SJSA1 (cell line): ENCODE measurements around the gene GALNT7. TPM values are rescaled to one million over a fixed set of nuclear protein-coding genes. Genes with fewer than 3 reads are reported as not detected.
A peak's percentile ranks its signal among the peaks of the same experiment; 100 is the strongest.

Experiments used
- DNase-seq, 2 experiments: peaks; one replicate each; pipeline ENCODE4 v3.0.0-alpha.2; 2015 to 2020; ENCODE audit warnings: low spot score in 2 of 2, low read depth in 1 of 2
- H3K27ac ChIP-seq: fragments of 250-450 bp; sonication (Bioruptor Pico); 2 replicates; pipeline ENCODE4 v1.5.1; 2020; ENCODE audit warnings: mild to moderate bottlenecking, moderate library complexity
- H3K27me3 ChIP-seq: fragments of 250-450 bp; sonication (Bioruptor Pico); replicated peaks from 2 replicates; pipeline ENCODE4 v1.5.1; 2020; ENCODE audit warnings: mild to moderate bottlenecking, moderate library complexity
- H3K36me3 ChIP-seq: fragments of 250-450 bp; sonication (Bioruptor Pico); 2 replicates; pipeline ENCODE4 v1.5.1; 2020; ENCODE audit warnings: mild to moderate bottlenecking
- H3K4me1 ChIP-seq: fragments of 250-450 bp; sonication (Bioruptor Pico); replicated peaks from 2 replicates; pipeline ENCODE4 v1.6.1; 2021; ENCODE audit warnings: mild to moderate bottlenecking
- H3K4me3 ChIP-seq: fragments of 250-450 bp; sonication (Bioruptor Pico); 2 replicates; pipeline ENCODE4 v1.5.1; 2020; ENCODE audit warnings: mild to moderate bottlenecking
- H3K9me3 ChIP-seq: fragments of 250-450 bp; sonication (Bioruptor Pico); replicated peaks from 2 replicates; pipeline ENCODE4 v1.5.1; 2020; ENCODE audit warnings: mild to moderate bottlenecking
- total RNA-seq: library from RNA; depleted of rRNA; stranded (reverse); fragments of >200 nt; shearing (Covaris generic); gene quantifications from 2 replicates; pipeline ENCODE4 v1.2.3, GENCODE V29; 2014

GALNT7 gene
- total RNA-seq, 1 experiment from 2014 or later: 24.7 TPM

DNA sequence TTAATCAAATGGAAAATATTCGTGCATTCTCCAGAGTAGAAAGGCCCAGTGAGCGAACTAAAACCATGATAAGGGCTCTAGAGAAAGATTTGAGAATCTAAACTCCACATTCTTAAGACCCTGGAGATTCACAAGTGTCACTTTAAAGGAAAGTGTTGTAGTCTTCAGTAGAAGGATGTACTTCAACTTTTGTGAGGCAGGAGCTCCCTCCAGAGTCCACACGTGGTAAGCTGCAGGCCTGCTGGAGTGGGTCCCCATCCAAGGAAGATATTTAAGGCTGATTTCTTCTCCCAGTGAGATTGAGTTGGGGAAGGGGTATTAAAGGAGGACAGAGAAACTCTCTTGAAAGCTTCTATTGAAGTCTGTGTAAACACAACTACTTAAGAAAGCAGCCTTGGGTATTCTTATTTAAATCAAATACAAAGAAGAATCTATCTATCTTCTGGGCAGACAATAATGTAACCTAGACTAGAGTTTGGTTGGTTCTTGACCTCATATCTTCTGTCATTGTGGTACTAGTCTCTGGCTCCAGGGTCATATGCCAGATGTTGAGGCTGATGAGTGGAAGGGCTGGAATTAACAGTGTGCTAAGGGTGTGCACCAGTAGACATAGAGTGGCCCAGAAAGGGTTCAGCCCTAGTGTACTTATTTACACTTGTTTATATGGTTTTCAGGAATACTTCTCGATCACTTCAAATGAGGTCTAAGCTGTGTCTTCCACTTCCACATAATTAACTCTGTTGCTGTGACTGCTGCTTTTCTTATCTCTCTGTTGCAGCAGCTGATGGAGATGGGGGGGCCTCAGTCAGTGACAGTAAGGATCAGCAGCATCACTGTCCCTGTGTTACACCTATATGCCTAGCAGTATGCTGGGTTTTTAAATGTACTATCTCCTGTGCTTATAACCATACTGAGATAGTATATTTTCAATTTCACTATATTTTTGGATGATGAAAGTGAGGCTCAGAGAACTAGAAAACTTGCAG lies 89.4 kb downstream of the GALNT7 start:
- no peak overlapping the region for H3K4me3 ChIP-seq
- DNase-seq: peak; percentile 49 to 54
- no peak overlapping the region for H3K27ac ChIP-seq
- H3K4me1 ChIP-seq: no peaks in the 10 kb centered on the region
- H3K9me3 ChIP-seq: no peaks in the 10 kb centered on the region
- H3K27me3 ChIP-seq: no peaks in the 10 kb centered on the region
- H3K36me3 ChIP-seq: no peaks in the 10 kb centered on the region

DNA sequence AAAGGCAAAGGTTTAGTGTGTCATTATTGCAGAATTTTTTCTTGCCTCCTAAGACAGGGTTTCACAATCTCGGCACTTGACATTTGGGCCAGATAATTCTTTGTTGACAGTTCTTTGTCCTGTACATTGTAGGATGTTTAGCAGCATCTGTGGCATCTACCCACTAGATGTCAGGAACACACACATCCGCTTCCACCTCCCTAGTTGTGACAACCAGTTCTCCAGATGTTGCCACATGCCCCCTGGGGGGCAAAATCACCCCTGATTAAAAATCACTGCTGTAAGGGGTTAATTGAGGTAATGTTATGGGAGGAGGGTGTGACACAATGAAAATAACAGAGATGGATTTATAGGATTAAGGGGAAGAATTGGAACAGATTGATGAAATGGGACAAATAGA lies 90.3 kb downstream of the GALNT7 start:
- Histone ChIP-seq H3K4me3 (no peak overlapping the region), H3K4me1 (no peaks in the 10 kb centered on the region), H3K9me3 (no peaks in the 10 kb centered on the region), H3K36me3 (no peaks in the 10 kb centered on the region), H3K27me3 (no peaks in the 10 kb centered on the region), H3K27ac (no peak overlapping the region)
- no peak for DNase-seq

DNA sequence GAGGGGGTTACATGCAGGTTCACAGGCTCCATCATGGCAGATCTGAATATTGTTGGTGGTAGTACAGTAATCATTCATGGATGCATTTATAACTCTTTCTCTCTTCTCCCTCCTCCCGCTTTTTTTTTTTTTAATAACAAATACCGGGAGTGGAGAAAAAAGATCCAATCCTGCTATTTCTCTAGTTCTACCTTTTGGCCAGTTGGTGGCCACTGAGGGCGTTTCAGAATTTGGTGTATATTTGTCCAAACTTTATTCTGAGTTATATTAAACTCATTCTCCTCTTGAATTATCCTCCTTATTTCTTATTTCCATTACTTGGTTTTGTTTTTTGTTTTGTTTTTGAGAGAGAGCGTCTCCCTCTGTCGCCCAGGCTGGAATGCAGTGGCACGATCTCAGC lies 90.7 kb downstream of the GALNT7 start:
- Histone ChIP-seq H3K27me3 (no peaks in the 10 kb centered on the region), H3K27ac (no peak overlapping the region), H3K9me3 (no peaks in the 10 kb centered on the region), H3K4me1 (no peaks in the 10 kb centered on the region), H3K36me3 (no peaks in the 10 kb centered on the region), H3K4me3 (no peak overlapping the region)
- no peak for DNase-seq

DNA sequence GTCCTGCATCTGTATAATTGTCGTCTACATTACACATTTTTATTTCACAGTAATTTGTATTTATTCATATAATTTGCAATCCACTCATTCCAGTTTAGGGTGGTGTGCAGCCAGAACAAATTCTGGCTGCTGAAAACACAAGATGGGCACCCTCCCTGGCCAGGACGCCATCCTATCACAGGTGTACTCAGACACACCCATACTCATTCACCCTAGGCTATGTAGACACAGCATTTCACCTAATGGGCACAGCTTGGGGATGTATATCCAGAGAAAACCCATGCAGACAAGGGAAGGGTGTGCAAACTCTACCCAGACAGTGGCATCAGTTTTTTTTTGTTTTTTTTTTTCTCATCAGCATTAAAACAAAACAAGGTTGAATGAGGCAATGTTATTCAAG lies 92.4 kb downstream of the GALNT7 start:
- no peaks in the 10 kb centered on the region for H3K9me3 ChIP-seq
- no peaks in the 10 kb centered on the region for H3K4me1 ChIP-seq
- H3K27ac ChIP-seq: no peak overlapping the region
- no peaks in the 10 kb centered on the region for H3K27me3 ChIP-seq
- no peak overlapping the region for H3K4me3 ChIP-seq
- no peak for DNase-seq
- no peaks in the 10 kb centered on the region for H3K36me3 ChIP-seq

DNA sequence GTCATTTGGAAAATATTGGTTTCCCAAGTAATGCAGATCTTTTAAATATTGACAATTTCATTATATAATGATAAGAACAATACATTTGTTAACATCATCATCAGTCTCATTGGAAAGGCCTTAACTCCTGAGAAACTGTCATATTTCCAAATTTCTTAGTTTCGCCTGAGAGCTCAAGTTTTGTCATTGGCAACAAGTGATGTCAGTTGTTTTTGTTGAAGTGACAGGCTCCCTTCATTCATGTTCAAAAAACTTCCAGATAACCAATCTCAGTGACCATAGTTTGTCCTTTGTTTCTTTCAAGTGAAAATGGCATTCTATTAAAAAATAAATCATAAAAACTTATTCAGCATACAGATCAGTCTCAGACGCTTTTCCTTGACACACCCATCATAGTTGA lies 93.8 kb downstream of the GALNT7 start:
- Histone ChIP-seq H3K4me1 (no peaks in the 10 kb centered on the region), H3K27me3 (no peaks in the 10 kb centered on the region), H3K27ac (no peak overlapping the region), H3K36me3 (no peaks in the 10 kb centered on the region), H3K9me3 (no peaks in the 10 kb centered on the region), H3K4me3 (no peak overlapping the region)
- DNase-seq: no peak

DNA sequence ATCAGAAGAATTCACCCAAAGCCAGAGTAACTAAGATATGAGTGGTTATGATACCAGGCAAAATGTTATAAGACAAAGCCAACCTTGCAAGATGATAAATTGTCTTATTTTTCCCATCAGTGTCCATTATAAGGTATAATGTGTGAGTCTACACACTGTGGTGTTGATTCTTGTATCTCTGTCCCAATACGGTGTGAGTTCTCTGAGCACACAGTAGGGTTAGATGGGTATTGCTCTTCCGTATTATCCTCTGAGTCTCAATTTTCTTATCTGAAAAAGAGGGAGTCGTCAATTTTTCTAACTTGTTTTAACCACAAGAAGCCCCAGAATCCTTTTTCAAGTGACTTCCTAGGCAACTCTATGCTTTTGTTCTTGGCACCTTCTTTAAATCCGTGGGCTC lies 95.6 kb downstream of the GALNT7 start:
- no peak for DNase-seq
- Histone ChIP-seq H3K27ac (no peak overlapping the region), H3K27me3 (no peaks in the 10 kb centered on the region), H3K9me3 (no peaks in the 10 kb centered on the region), H3K4me1 (no peaks in the 10 kb centered on the region), H3K4me3 (no peak overlapping the region), H3K36me3 (no peaks in the 10 kb centered on the region)

DNA sequence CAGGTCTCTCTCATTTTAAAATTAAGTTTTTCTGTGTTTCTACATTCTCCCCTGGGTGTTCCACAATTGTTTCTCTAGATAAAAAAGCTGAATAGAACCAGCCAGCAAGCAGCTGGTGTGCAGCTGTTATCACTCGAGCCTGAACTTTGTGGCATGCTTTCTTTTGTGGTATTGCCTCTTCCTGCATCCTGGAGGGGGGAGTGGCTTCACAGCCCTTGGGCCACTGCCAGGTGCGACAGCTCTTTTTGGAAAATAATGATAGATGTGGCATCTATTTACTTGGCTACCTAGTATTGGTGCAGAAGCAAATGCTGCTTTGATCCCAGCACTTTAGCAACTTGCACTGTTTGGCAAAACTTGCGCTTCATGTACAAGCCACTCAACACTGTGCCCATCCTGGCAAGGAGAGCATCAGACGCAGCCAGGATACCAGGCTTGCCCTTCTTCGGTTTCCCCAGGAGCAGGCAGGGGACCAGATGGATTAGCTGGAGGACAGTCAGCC lies 96.1 kb downstream of the GALNT7 start:
- H3K36me3 ChIP-seq: no peaks in the 10 kb centered on the region
- no peaks in the 10 kb centered on the region for H3K27me3 ChIP-seq
- DNase-seq: no peak
- no peak overlapping the region for H3K27ac ChIP-seq
- no peak overlapping the region for H3K4me3 ChIP-seq
- no peaks in the 10 kb centered on the region for H3K9me3 ChIP-seq
- H3K4me1 ChIP-seq: no peaks in the 10 kb centered on the region

DNA sequence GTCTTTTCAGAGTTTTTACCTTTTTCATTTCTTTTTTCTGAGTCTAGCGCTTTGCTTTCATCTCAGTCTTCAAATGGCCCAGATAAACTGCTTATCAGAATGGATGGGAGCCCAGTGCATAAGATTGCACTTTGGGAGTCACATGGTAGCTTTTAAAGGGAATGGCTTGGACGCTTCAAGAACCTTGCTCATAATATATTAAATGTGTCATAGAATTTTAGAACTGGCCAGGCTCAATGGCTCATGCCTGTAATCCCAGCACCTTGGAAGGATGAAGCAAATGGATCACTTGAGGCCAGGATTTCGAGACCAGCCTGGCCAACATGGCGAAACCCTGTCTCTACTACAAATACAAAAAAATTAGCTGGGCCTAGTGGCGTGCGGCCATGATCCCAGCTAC lies 97.1 kb downstream of the GALNT7 start:
- H3K9me3 ChIP-seq: no peaks in the 10 kb centered on the region
- no peaks in the 10 kb centered on the region for H3K4me1 ChIP-seq
- no peaks in the 10 kb centered on the region for H3K36me3 ChIP-seq
- no peak overlapping the region for H3K27ac ChIP-seq
- no peak for DNase-seq
- no peaks in the 10 kb centered on the region for H3K27me3 ChIP-seq
- no peak overlapping the region for H3K4me3 ChIP-seq

DNA sequence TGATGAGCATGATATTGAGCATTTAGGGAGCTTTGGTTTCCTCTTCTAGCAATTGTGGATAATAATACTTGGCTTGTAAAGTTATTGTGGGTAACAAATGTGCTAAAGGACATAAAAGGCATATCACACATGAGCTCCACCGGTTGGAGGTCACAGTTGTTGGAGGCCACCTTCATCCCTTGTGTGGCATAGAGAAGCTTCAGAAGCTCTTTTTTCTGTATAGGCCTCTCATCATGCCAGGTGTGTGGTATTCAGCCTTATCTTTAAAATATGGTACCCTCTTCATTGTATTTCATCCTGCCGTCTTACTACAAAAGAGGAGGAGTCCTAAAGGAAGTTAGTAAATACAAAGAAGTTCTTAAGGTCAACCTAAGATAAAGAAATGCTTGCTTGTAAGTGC lies 99.1 kb downstream of the GALNT7 start:
- no peak for DNase-seq
- Histone ChIP-seq H3K36me3 (no peaks in the 10 kb centered on the region), H3K4me1 (no peaks in the 10 kb centered on the region), H3K4me3 (no peak overlapping the region), H3K9me3 (no peaks in the 10 kb centered on the region), H3K27ac (no peak overlapping the region), H3K27me3 (no peaks in the 10 kb centered on the region)

DNA sequence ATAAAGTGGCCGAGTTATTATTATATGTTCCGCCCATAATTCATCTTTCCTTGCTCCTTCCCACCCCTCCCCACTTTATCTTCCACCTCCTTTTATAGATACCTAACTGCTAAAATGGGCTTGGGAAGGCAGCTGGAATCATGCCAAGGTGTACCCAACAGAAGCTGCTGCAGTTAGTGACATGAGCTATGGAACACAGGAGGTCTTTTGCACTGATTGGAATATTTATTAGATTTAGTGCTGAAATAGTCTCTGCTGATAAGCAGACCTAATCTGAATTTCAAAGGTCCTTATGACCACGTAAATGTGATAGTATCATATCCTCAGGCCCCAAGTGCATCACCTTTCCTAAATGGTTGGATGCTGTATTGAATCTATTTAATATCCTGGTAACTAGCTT lies 100.7 kb downstream of the GALNT7 start:
- no peaks in the 10 kb centered on the region for H3K4me1 ChIP-seq

DNA sequence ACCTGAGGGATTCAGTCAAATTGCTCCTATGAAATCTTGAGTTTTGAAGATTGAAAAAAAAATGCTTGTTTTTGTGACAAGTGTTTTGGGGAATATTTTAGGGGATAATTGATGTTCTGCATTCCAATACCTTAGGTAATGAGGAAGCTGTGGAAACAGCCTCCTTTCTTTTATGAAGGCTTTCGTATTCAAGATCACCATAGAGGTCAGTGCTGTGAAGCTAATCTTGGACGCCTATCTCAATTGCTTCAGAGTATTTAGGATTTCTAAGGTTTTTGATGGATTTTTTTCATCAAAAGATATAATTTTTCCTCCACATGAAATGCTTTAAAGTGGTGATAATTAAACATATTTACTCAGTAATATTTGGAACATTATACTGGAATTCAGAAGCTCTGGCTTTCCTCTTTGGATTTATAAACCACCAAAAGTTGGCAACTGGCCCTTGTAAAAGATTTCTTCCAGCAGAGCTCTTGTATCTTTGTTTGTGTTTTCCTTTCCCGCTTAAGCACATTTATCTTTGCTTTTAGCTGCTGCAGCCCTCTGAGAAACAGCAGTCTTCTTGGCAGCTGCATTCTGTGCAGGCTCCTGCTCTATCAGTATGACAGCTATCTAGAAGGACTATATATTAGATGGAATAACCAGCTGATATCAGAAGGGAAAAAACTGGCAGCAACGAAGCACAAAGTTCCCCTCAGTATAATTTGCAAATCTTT lies 101.9 kb downstream of the GALNT7 start:
- H3K4me3 ChIP-seq: no peak overlapping the region
- no peak for DNase-seq

More for the DNA sequence above, 100.7 kb downstream of the GALNT7 start:
- H3K9me3 ChIP-seq: no peaks in the 10 kb centered on the region
- no peak for DNase-seq
- H3K27ac ChIP-seq: no peak overlapping the region
- H3K27me3 ChIP-seq: no peaks in the 10 kb centered on the region
- H3K36me3 ChIP-seq: no peaks in the 10 kb centered on the region
- H3K4me3 ChIP-seq: no peak overlapping the region

DNA sequence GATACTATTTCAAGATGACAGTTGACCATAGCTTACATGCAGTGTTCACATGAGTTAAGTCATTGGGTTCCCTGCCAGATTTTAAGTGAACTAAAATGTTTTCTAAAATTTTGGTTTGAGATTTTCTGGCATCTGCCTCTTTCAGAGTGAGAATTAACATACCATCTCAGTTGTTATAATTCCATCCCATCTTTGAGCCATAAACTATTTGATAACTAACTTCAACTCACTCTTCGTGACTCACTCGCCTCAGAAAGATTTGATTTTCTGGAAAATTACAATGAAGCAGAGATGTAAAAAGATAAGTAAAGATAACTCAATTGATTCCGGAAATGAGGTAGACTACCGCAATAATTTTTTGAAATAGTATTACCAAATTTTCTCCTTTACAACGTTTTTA lies 103.7 kb downstream of the GALNT7 start:
- no peak overlapping the region for H3K27ac ChIP-seq
- no peaks in the 10 kb centered on the region for H3K9me3 ChIP-seq
- H3K4me3 ChIP-seq: no peak overlapping the region
- no peaks in the 10 kb centered on the region for H3K4me1 ChIP-seq
- no peaks in the 10 kb centered on the region for H3K36me3 ChIP-seq
- no peaks in the 10 kb centered on the region for H3K27me3 ChIP-seq
- no peak for DNase-seq

More for the DNA sequence above, 101.9 kb downstream of the GALNT7 start:
- H3K27ac ChIP-seq: no peak overlapping the region
- no peaks in the 10 kb centered on the region for H3K9me3 ChIP-seq
- H3K4me1 ChIP-seq: no peaks in the 10 kb centered on the region
- no peaks in the 10 kb centered on the region for H3K36me3 ChIP-seq
- no peaks in the 10 kb centered on the region for H3K27me3 ChIP-seq

DNA sequence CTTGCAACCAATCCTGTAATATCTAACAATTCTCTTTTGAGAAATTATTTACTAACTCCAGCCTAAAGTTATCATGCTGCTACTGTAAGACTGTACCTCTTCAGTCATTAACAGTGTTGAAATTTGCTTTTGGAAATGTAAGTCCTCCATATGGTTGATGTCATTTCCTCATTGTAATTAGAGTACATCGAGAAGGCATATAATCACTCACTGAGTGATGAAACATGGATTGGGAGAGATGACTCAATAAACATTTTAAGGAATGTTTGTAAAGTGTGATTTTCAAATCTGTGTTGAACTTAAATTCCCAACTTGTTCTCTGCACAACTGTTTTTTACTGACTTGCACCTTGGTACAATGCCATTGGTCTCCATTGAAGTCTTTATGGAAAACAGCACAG lies 104.4 kb downstream of the GALNT7 start:
- H3K36me3 ChIP-seq: no peaks in the 10 kb centered on the region
- H3K4me1 ChIP-seq: no peaks in the 10 kb centered on the region
- H3K27ac ChIP-seq: no peak overlapping the region
- H3K4me3 ChIP-seq: no peak overlapping the region
- no peak for DNase-seq
- H3K9me3 ChIP-seq: no peaks in the 10 kb centered on the region
- no peaks in the 10 kb centered on the region for H3K27me3 ChIP-seq

DNA sequence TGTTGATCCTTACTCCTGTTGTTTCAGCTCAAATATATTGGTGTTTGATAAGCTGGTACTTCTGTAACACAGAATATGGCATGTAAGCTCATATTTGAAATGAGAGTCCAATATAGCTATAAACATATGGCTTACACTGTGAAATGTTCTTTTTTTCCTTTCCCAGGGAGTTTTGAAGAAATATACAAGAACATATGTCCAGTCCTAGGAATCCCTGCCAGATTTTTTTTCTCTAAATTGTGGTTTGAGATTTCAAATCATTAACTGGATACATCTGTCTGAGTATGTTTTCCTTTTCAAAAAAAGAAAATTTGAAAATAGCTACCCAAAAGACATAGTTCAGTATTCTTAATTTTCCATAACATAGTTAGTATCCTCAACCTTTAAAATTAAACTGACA lies 105.3 kb downstream of the GALNT7 start:
- H3K27me3 ChIP-seq: no peaks in the 10 kb centered on the region
- no peak for DNase-seq
- H3K4me3 ChIP-seq: no peak overlapping the region
- no peaks in the 10 kb centered on the region for H3K4me1 ChIP-seq
- H3K9me3 ChIP-seq: no peaks in the 10 kb centered on the region
- H3K27ac ChIP-seq: no peak overlapping the region
- H3K36me3 ChIP-seq: no peaks in the 10 kb centered on the region
